Endothelial cell of umbilical vein (primary cell): Measurements from ENCODE around the gene STAT1. TPM values are rescaled to one million over a fixed set of nuclear protein-coding genes. Genes with fewer than 3 reads are reported as not detected.

Source experiments
- BruUV-seq: library from RNA; stranded (reverse); fragments of 400-500 nt; replicated peaks from 2 replicates; lab custom pipeline; 2021; lab: Mats Ljungman, UMichigan
- CTCF ChIA-PET: fragments of 300-600, 350-600 bp; sonication (Branson Sonifier 250); formaldehyde crosslinking; loops from one replicate; lab custom pipeline; 2021; ENCODE audit warnings: antibody characterized with exemption, inconsistent platforms; lab: Charles Lee
- POLR2A ChIA-PET: fragments of 300-600, 350-600 bp; sonication (Branson Sonifier 250); formaldehyde crosslinking; loops from one replicate; lab custom pipeline; 2021; ENCODE audit warnings: antibody characterized with exemption, inconsistent platforms; lab: Charles Lee
- DNase-seq: peaks from one replicate; pipeline ENCODE4 v3.0.0-alpha.2; 2011; ENCODE audit warnings: low read depth, low spot score
- FAIRE-seq: peaks from 2 replicates; lab custom pipeline; 2011; peaks lifted over from hg19 to GRCh38; lab: Jason Lieb, UNC
- H2AFZ ChIP-seq: 2 replicates; pipeline ENCODE4 v1.6.0; 2012; ENCODE audit warnings: low read depth, low read length, control low read depth, inconsistent platforms
- H3K27ac ChIP-seq: 2 replicates; pipeline ENCODE4 v1.5.1; 2011; ENCODE audit warnings: low read depth, mild to moderate bottlenecking, control low read depth, low read length, moderate library complexity; ENCODE audit not compliant: insufficient read depth
- H3K27me3 ChIP-seq, 2 experiments: 2 replicates each; pipeline versions ENCODE4 v1.6.0 to v1.6.1; 2011; ENCODE audit warnings: low read length in 2 of 2, mixed read lengths in 1 of 2; ENCODE audit not compliant: control insufficient read depth in 2 of 2, insufficient read depth in 2 of 2
- H3K36me3 ChIP-seq, 2 experiments: 2 replicates in 1 of 2; 3 replicates in 1 of 2; pipeline ENCODE4 v1.5.1; 2011; ENCODE audit warnings: low read length in 2 of 2, mild to moderate bottlenecking in 1 of 2, moderate library complexity in 1 of 2; ENCODE audit not compliant: control insufficient read depth in 2 of 2, insufficient read depth in 2 of 2; ENCODE audit errors: extremely low read depth in 1 of 2
- H3K4me1 ChIP-seq: 3 replicates; pipeline ENCODE4 v1.5.1; 2011; ENCODE audit warnings: mild to moderate bottlenecking, low read length; ENCODE audit not compliant: control insufficient read depth, insufficient read depth; ENCODE audit errors: extremely low read depth
- H3K4me2 ChIP-seq: 2 replicates; pipeline ENCODE4 v1.6.1; 2011; ENCODE audit warnings: low read length, control low read depth, mixed read lengths; ENCODE audit not compliant: insufficient read depth
- H3K4me3 ChIP-seq, 3 experiments: fragments of 200-600 bp in 1 of 3; sonication (generic), shearing (Covaris generic) in 1 of 3; replicated peaks in 1 of 3; 2 replicates each; pipeline ENCODE4 v1.5.1; 2011 to 2016; ENCODE audit warnings: control low read depth in 3 of 3, low read length in 3 of 3, mild to moderate bottlenecking in 2 of 3, inconsistent platforms in 1 of 3, low read depth in 1 of 3, moderate library complexity in 1 of 3; ENCODE audit not compliant: insufficient read depth in 1 of 3
- H3K79me2 ChIP-seq: 2 replicates; pipeline ENCODE4 v1.6.0; 2012; ENCODE audit warnings: low read length, inconsistent platforms; ENCODE audit not compliant: control insufficient read depth, insufficient read depth
- H3K9ac ChIP-seq: replicated peaks from 2 replicates; pipeline ENCODE3; 2011; ENCODE audit warnings: low read length, control low read depth; ENCODE audit not compliant: insufficient read depth; ENCODE audit errors: extremely low read depth
- H3K9me1 ChIP-seq: replicated peaks from 3 replicates; pipeline ENCODE4 v1.6.0; 2011; ENCODE audit warnings: mild to moderate bottlenecking, low read length; ENCODE audit not compliant: control insufficient read depth, insufficient read depth; ENCODE audit errors: extremely low read depth
- H3K9me3 ChIP-seq: replicated peaks from 2 replicates; pipeline ENCODE4 v1.5.1; 2012; ENCODE audit warnings: low read length, inconsistent platforms; ENCODE audit not compliant: control insufficient read depth, insufficient read depth
- H4K20me1 ChIP-seq: replicated peaks from 2 replicates; pipeline ENCODE3; 2011; ENCODE audit warnings: mild to moderate bottlenecking, low read length; ENCODE audit not compliant: control insufficient read depth, insufficient read depth; ENCODE audit errors: extremely low read depth
- CTCF ChIP-seq, 2 donors: IDR thresholded peaks; 1 replicate in 1 of 2; 2 replicates in 1 of 2; pipeline ENCODE4 v1.5.1; 2011; ENCODE audit warnings: low read length in 2 of 2, mild to moderate bottlenecking in 2 of 2, moderate library complexity in 2 of 2, control low read depth in 1 of 2, inconsistent platforms in 1 of 2, low read depth in 1 of 2; ENCODE audit not compliant: insufficient read depth in 1 of 2; ENCODE audit errors: extremely low read depth in 1 of 2
- EZH2 ChIP-seq: IDR thresholded peaks from 2 replicates; pipeline ENCODE4 v1.6.1; 2012; ENCODE audit warnings: borderline replicate concordance, low read depth, mild to moderate bottlenecking, moderate library complexity, low read length, inconsistent platforms; ENCODE audit not compliant: severe bottlenecking
- FOS ChIP-seq: IDR thresholded peaks from 2 replicates; pipeline ENCODE4 v1.6.1; 2011; ENCODE audit warnings: mild to moderate bottlenecking, low read length, moderate library complexity, borderline replicate concordance; ENCODE audit not compliant: insufficient read depth
- GATA2 ChIP-seq: IDR thresholded peaks from 2 replicates; pipeline ENCODE4 v1.7.0; 2011; ENCODE audit warnings: low read depth, mild to moderate bottlenecking, moderate library complexity, mixed read lengths, low read length; ENCODE audit not compliant: insufficient read length, insufficient read depth
- JUN ChIP-seq: IDR thresholded peaks from 2 replicates; pipeline ENCODE4 v1.6.1; 2011; ENCODE audit warnings: borderline replicate concordance, low read depth; ENCODE audit not compliant: insufficient read length, insufficient read depth
- MYC ChIP-seq: IDR thresholded peaks from one replicate; pipeline ENCODE4 v1.6.1; 2011; ENCODE audit warnings: mild to moderate bottlenecking, low read depth, low read length
- POLR2A ChIP-seq: IDR thresholded peaks from 2 replicates; pipeline ENCODE4 v1.6.1; 2012; ENCODE audit warnings: low read depth, mild to moderate bottlenecking, control low read depth, low read length
- POLR2AphosphoS5 ChIP-seq: IDR thresholded peaks from 2 replicates; pipeline ENCODE4 v1.6.1; 2012; ENCODE audit warnings: low read depth, mild to moderate bottlenecking, control low read depth, low read length, moderate library complexity; ENCODE audit not compliant: insufficient read depth
- dilution Hi-C: fragments of 300-500 bp; cut with MboI; formaldehyde crosslinking; loops from one replicate; pipeline ENCODE4 v1.15.0; 2019; ENCODE audit warnings: low sequenced_read_pairs; ENCODE audit not compliant: extremely low pct_ligation_motif_present
- intact Hi-C: fragments of 100-400 bp; cut with micrococcal nuclease; formaldehyde crosslinking; loops from one replicate; pipeline ENCODE4 v1.10.0; 2022
- polyA plus RNA-seq, 4 experiments: library from polyadenylated mRNA; depleted of rRNA in 3 of 4; stranded (reverse) in 3 of 4; unstranded in 1 of 4; fragments of >200 nt; gene quantifications; 2 replicates each; pipeline versions ENCODE4 v1.2.1 to v1.2.3, GENCODE V29; 2011 to 2012; ENCODE audit warnings: missing spikeins in 1 of 4
- total RNA-seq: library from RNA; stranded (reverse); gene quantifications from 2 replicates; pipeline ENCODE4 v1.2.3, GENCODE V29; 2021
- TF ChIP-seq, protein P1 (sequence below): IDR thresholded peaks from 2 replicates; pipeline ENCODE4 v1.6.1; 2011; ENCODE audit not compliant: insufficient read depth, insufficient read length

The STAT1 gene
- total and polyA plus RNA-seq, 2 donors (not counting 3 experiments of a cell fraction or from before 2014, with no cell fraction given) = 64.2 to 67.6 TPM

DNA sequence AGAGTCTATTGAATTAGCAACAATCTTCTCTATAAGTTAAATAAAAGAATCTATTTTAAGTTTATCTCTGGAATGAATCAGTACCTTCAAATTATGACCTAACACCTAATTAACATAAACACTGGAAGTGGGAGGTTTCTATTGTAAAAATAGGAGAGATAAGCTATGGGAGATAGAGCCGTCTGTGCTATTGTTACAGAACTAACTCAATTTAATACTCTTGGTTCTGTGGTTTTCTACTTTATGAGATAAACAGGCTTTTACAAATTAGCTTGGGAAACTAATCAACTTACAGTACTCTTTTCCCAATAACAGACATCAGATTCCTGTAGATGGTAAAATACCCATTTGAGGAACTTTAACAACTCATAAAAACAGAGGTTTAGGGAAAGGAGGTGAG, 25.6 kb upstream of the STAT1 start:
- no peak overlapping the region for H3K27ac ChIP-seq
- H4K20me1 ChIP-seq = no peaks in the 10 kb centered on the region
- intact Hi-C loops = loop anchor here (10.0 kb wide), 1 partner anchor 345 kb away; no protein-coding TSS in a partner anchor
- peaks cover 2% of the 10 kb centered on the region for H3K9me3 ChIP-seq
- dilution Hi-C loops = no loop called here
- H3K4me3 ChIP-seq = no peak overlapping the region
- no peak overlapping the region for H3K4me2 ChIP-seq
- CTCF ChIA-PET = interaction anchor here (5.9 kb wide), 1 partner anchor 13 kb away, joined by 56 read pairs; no protein-coding TSS in a partner anchor
- no peaks in the 10 kb centered on the region for H3K9me1 ChIP-seq
- no peaks in the 10 kb centered on the region for H3K79me2 ChIP-seq
- no peaks in the 10 kb centered on the region for H3K36me3 ChIP-seq
- peaks cover 26% of the 10 kb centered on the region for H3K4me1 ChIP-seq
- H2AFZ ChIP-seq = no peak overlapping the region
- POLR2A ChIA-PET = no interaction called here
- H3K27me3 ChIP-seq = no peaks in the 10 kb centered on the region
- no TSS peak for BruUV-seq
- no peak for TF ChIP-seq GATA2
- no peak for TF ChIP-seq POLR2A
- no peak for TF ChIP-seq FOS
- no peak for TF ChIP-seq EZH2
- no peak for DNase-seq
- no peak for FAIRE-seq
- no peak overlapping the region for H3K9ac ChIP-seq

- H3K36me3 ChIP-seq = no peaks in the 10 kb centered on the region
- no peaks in the 10 kb centered on the region for H4K20me1 ChIP-seq
- H3K4me3 ChIP-seq = no peak overlapping the region
- H3K4me1 ChIP-seq = peaks cover 26% of the 10 kb centered on the region
- intact Hi-C loops (loop anchor here (10.0 kb wide), 1 partner anchor 346 kb away; no protein-coding TSS in a partner anchor), dilution Hi-C loops (no loop called here)
- H3K4me2 ChIP-seq = peak overlapping the region; percentile 22
- ChIA-PET CTCF (interaction anchor here (0.9 to 5.9 kb wide), 4 partner anchors 13 to 188 kb away, joined by 3 to 56 read pairs (median 6); no protein-coding TSS in a partner anchor), POLR2A (no interaction called here)
- no peaks in the 10 kb centered on the region for H3K79me2 ChIP-seq
- no peak overlapping the region for H3K27ac ChIP-seq
- H3K27me3 ChIP-seq = no peaks in the 10 kb centered on the region
- DNase-seq = no peak
- H3K9me3 ChIP-seq = no peaks in the 10 kb centered on the region
- no peak overlapping the region for H3K9ac ChIP-seq
- FAIRE-seq = no peak
- H2AFZ ChIP-seq = no peak overlapping the region
- no peaks in the 10 kb centered on the region for H3K9me1 ChIP-seq
- no TSS peak for BruUV-seq
- TF ChIP-seq EZH2 = no peak
- TF ChIP-seq, protein P1, sequence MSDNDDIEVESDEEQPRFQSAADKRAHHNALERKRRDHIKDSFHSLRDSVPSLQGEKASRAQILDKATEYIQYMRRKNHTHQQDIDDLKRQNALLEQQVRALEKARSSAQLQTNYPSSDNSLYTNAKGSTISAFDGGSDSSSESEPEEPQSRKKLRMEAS = no peak
- no peak for TF ChIP-seq CTCF (IDR thresholded peaks at IDR 0.05; ENCODE audit: extremely low read depth in 1 of 2, insufficient read depth in 1 of 2, low read depth in 1 of 2, low read length in 2 of 2)
- no peak for TF ChIP-seq MYC
- TF ChIP-seq FOS = no peak
- no peak for TF ChIP-seq POLR2AphosphoS5
- no peak for TF ChIP-seq JUN
- TF ChIP-seq GATA2 = no peak
- TF ChIP-seq POLR2A = no peak
Measured at GRCh38 chr2:191038741-191039140, 24.8 kb upstream of the STAT1 start.
